ENCODE measurements around the gene UBAC2.

The UBAC2 gene

GRCh38 chr13:99191336-99191899 is 9.2 kb upstream of the UBAC2 start:
- TF ChIP-seq FOXK2 (IDR thresholded peaks at IDR 0.05) (no peak), LEF1 (IDR thresholded peaks at IDR 0.05; ENCODE audit: borderline replicate concordance) (no peak), FOXM1 (IDR thresholded peaks at IDR 0.05; ENCODE audit: borderline replicate concordance) (no peak), HDGF (IDR thresholded peaks at IDR 0.05; ENCODE audit: borderline replicate concordance) (no peak), L3MBTL2 (conservative IDR thresholded peaks at IDR 0.05) (no peak), FOXA1 (IDR thresholded peaks at IDR 0.05) (no peak), SUZ12 (IDR thresholded peaks at IDR 0.05) (no peak), NFRKB (IDR thresholded peaks at IDR 0.05) (no peak), ELF4 (IDR thresholded peaks at IDR 0.05) (no peak), SP1 (IDR thresholded peaks at IDR 0.05) (no peak), ARNT (IDR thresholded peaks at IDR 0.05) (no peak), BHLHE40 (IDR thresholded peaks at IDR 0.05; ENCODE audit: borderline replicate concordance) (no peak), TARDBP (IDR thresholded peaks at IDR 0.05) (no peak), ZNF384 (IDR thresholded peaks at IDR 0.05) (no peak), CTBP1 (IDR thresholded peaks at IDR 0.05; ENCODE audit: borderline replicate concordance) (no peak)
- TF ChIP-seq, protein P1, sequence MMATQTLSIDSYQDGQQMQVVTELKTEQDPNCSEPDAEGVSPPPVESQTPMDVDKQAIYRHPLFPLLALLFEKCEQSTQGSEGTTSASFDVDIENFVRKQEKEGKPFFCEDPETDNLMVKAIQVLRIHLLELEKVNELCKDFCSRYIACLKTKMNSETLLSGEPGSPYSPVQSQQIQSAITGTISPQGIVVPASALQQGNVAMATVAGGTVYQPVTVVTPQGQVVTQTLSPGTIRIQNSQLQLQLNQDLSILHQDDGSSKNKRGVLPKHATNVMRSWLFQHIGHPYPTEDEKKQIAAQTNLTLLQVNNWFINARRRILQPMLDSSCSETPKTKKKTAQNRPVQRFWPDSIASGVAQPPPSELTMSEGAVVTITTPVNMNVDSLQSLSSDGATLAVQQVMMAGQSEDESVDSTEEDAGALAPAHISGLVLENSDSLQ (IDR thresholded peaks at IDR 0.05), result no peak
- CTCF ChIA-PET, result interaction anchor here (0.8 kb wide), 1 partner anchor 8 kb away, joined by 3 read pairs; no protein-coding TSS in a partner anchor
- POLR2A ChIA-PET, result interaction anchor here (1.7 kb wide), 1 partner anchor 9 kb away, joined by 4 read pairs; the partner anchor contains the start of gene UBAC2
- DNase-seq (ENCODE audit: extremely low spot score), result no peak

GRCh38 chr13:99191900-99192399 is 8.7 kb upstream of the UBAC2 start:
- CTCF ChIA-PET, result interaction anchor here (0.8 kb wide), 1 partner anchor 8 kb away, joined by 3 read pairs; no protein-coding TSS in a partner anchor
- POLR2A ChIA-PET, result interaction anchor here (1.7 kb wide), 1 partner anchor 9 kb away, joined by 4 read pairs; the partner anchor contains the start of gene UBAC2
- DNase-seq (ENCODE audit: extremely low spot score), result no peak

DNA sequence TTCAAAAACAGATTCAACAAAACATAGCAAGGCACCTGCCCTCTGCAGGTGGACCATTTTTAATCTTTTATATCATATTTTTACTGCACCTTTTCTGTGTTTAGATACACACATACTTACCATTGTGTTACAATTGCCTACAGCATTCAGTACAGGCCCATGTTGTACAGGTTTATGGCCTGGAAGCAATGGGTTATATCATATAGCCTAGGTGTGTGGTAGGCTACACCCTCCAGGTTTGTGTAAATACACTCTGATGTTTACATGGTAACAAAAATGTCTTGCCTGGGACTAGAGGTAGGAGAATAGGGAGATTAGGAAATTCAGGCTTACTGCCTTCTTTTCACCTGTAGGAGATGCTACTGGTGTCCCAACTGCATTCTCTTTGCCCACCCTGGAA is 8.2 kb upstream of the UBAC2 start:
- ChIA-PET POLR2A (interaction anchor here (1.7 kb wide), 1 partner anchor 8 kb away, joined by 4 read pairs; the partner anchor contains the start of gene UBAC2), CTCF (interaction anchor here (0.8 kb wide), 1 partner anchor 9 kb away, joined by 3 read pairs; no protein-coding TSS in a partner anchor)
- TF ChIP-seq ZNF384 (IDR thresholded peaks at IDR 0.05), result no peak
- TF ChIP-seq CTBP1 (IDR thresholded peaks at IDR 0.05; ENCODE audit: borderline replicate concordance), result no peak
- TF ChIP-seq FOXA1 (IDR thresholded peaks at IDR 0.05), result no peak
- TF ChIP-seq ARNT (IDR thresholded peaks at IDR 0.05), result no peak
- no peak for TF ChIP-seq SUZ12 (IDR thresholded peaks at IDR 0.05)
- no peak for DNase-seq (ENCODE audit: extremely low spot score)

More at GRCh38 chr13:99191900-99192399, 8.7 kb upstream of the UBAC2 start:
- TF ChIP-seq NFRKB (IDR thresholded peaks at IDR 0.05) (no peak), ZNF384 (IDR thresholded peaks at IDR 0.05) (no peak), SP1 (IDR thresholded peaks at IDR 0.05) (no peak), ELF4 (IDR thresholded peaks at IDR 0.05) (no peak), FOXM1 (IDR thresholded peaks at IDR 0.05; ENCODE audit: borderline replicate concordance) (no peak), ARNT (IDR thresholded peaks at IDR 0.05) (no peak), CTBP1 (IDR thresholded peaks at IDR 0.05; ENCODE audit: borderline replicate concordance) (no peak)
- TF ChIP-seq, protein P1 (IDR thresholded peaks at IDR 0.05), result no peak

DNA sequence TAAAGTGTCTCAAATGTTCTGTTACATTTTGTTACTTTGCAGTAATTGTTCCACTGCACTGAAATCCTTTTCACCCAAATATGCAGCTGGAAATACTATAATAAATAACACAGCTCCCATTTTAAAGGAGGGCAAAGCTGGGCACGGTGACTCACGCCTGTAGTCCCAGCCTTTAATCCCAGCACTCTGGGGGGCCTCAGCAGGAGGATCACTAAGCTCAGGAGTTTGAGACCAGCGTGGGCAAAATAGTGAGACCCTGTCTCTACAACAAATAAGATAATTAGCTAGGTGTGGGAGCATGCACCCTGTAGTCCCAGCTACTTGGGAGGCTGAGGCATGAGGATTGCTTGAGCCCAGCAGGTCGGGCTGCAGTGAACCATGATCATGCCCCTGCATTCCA is 7.5 kb upstream of the UBAC2 start:
- DNase-seq (ENCODE audit: extremely low spot score), result no peak
- ChIA-PET POLR2A (no interaction called here), CTCF (no interaction called here)
- no peak for TF ChIP-seq HDGF (IDR thresholded peaks at IDR 0.05; ENCODE audit: borderline replicate concordance)
- TF ChIP-seq NFRKB (IDR thresholded peaks at IDR 0.05), result no peak
- no peak for TF ChIP-seq ARNT (IDR thresholded peaks at IDR 0.05)
- no peak for TF ChIP-seq SUZ12 (IDR thresholded peaks at IDR 0.05)
- TF ChIP-seq L3MBTL2 (conservative IDR thresholded peaks at IDR 0.05), result no peak
- TF ChIP-seq BHLHE40 (IDR thresholded peaks at IDR 0.05; ENCODE audit: borderline replicate concordance), result no peak
- no peak for TF ChIP-seq TARDBP (IDR thresholded peaks at IDR 0.05)
- no peak for TF ChIP-seq LEF1 (IDR thresholded peaks at IDR 0.05; ENCODE audit: borderline replicate concordance)
- TF ChIP-seq, protein P1 (IDR thresholded peaks at IDR 0.05), result no peak
- no peak for TF ChIP-seq ELF4 (IDR thresholded peaks at IDR 0.05)
- TF ChIP-seq ZNF384 (IDR thresholded peaks at IDR 0.05), result no peak
- no peak for TF ChIP-seq FOXA1 (IDR thresholded peaks at IDR 0.05)
- no peak for TF ChIP-seq FOXM1 (IDR thresholded peaks at IDR 0.05; ENCODE audit: borderline replicate concordance)
- no peak for TF ChIP-seq CTBP1 (IDR thresholded peaks at IDR 0.05; ENCODE audit: borderline replicate concordance)
- TF ChIP-seq FOXK2 (IDR thresholded peaks at IDR 0.05), result no peak
- no peak for TF ChIP-seq SP1 (IDR thresholded peaks at IDR 0.05)

GRCh38 chr13:99196466-99197116 is 4.1 kb upstream of the UBAC2 start:
- no peak for DNase-seq (ENCODE audit: extremely low spot score)

DNA sequence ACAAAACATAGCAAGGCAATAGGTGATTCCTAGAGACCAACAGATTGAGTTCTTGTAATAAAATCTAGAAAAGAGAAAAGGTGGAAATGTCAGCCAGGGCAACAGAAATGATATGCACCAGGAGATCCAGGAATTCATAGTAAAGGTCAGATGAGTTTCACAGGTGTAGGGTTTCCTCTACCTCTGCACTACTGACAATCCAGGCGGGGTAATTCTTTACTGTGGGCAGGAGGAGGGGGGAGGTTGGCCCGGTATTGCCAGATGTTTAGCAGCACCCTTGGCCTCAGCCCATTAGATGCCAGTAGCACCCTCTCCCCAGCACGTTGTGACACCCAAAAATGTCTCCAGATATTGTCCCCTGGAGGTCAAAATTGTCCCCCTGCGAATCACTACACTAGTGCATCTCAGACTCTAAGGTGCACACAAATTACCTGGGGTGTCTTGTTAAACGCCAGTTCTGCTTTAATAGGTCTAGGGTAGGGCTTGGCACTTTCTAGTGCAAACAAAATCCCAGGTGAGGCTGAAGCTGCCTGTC is 3.5 kb upstream of the UBAC2 start:
- DNase-seq (ENCODE audit: extremely low spot score), result no peak
- TF ChIP-seq HDGF (IDR thresholded peaks at IDR 0.05; ENCODE audit: borderline replicate concordance) (no peak), CTBP1 (IDR thresholded peaks at IDR 0.05; ENCODE audit: borderline replicate concordance) (no peak), L3MBTL2 (conservative IDR thresholded peaks at IDR 0.05) (no peak), SUZ12 (IDR thresholded peaks at IDR 0.05) (no peak), LEF1 (IDR thresholded peaks at IDR 0.05; ENCODE audit: borderline replicate concordance) (no peak), ARNT (IDR thresholded peaks at IDR 0.05) (no peak), FOXK2 (IDR thresholded peaks at IDR 0.05) (no peak), SP1 (IDR thresholded peaks at IDR 0.05) (no peak), FOXM1 (IDR thresholded peaks at IDR 0.05; ENCODE audit: borderline replicate concordance) (no peak), NFRKB (IDR thresholded peaks at IDR 0.05) (no peak), TARDBP (IDR thresholded peaks at IDR 0.05) (no peak), ELF4 (IDR thresholded peaks at IDR 0.05) (no peak), FOXA1 (IDR thresholded peaks at IDR 0.05) (no peak), BHLHE40 (IDR thresholded peaks at IDR 0.05; ENCODE audit: borderline replicate concordance) (no peak), ZNF384 (IDR thresholded peaks at IDR 0.05) (no peak)
- TF ChIP-seq, protein P1 (IDR thresholded peaks at IDR 0.05), result no peak
- ChIA-PET CTCF (no interaction called here), POLR2A (interaction anchor here (0.6 to 1.3 kb wide), 2 partner anchors 10 to 72 kb away, joined by 3 read pairs; no protein-coding TSS in a partner anchor)

More at GRCh38 chr13:99196466-99197116, 4.1 kb upstream of the UBAC2 start:
- ChIA-PET CTCF (no interaction called here), POLR2A (no interaction called here)
- no peak for TF ChIP-seq HDGF (IDR thresholded peaks at IDR 0.05; ENCODE audit: borderline replicate concordance)
- no peak for TF ChIP-seq CTBP1 (IDR thresholded peaks at IDR 0.05; ENCODE audit: borderline replicate concordance)
